Left lung (tissue), 10 donors: ENCODE data around the gene UBAC2. TPM values are rescaled to one million over a fixed set of nuclear protein-coding genes. Genes with fewer than 3 reads are reported as not detected.
"Not testable (repeated sequence)": the region's sequence is repeated elsewhere in the genome, so short reads cannot be mapped to it uniquely, and the experiment has no call there.

ENCODE experiments used
- ATAC-seq: fragments of 200-7000 bp; cut with Tn5 transposase; one replicate; pipeline ENCODE4 v1.9.1; 2020; ENCODE audit warnings: moderate library complexity
- DNase-seq, 4 donors: peaks; one replicate each; pipeline ENCODE4 v3.0.0-alpha.2; 2013 to 2020
- H3K27ac ChIP-seq, 2 donors: fragments of 200-600 bp; sonication (generic) in 1 of 2; one replicate each; pipeline versions ENCODE4 v1.5.0 to v1.8.0; 2020 to 2021
- H3K27me3 ChIP-seq, 2 donors: fragments of 200-600 bp; sonication (generic) in 1 of 2; one replicate each; pipeline versions ENCODE4 v1.5.0 to v1.8.0; 2020 to 2021
- H3K36me3 ChIP-seq, 2 donors: fragments of 200-600 bp; sonication (generic) in 1 of 2; one replicate each; pipeline versions ENCODE4 v1.5.0 to v1.8.0; 2020 to 2021
- H3K4me1 ChIP-seq, 2 donors: fragments of 200-600 bp; one replicate each; pipeline ENCODE4 v1.8.0; 2021
- H3K4me3 ChIP-seq, 2 donors: fragments of 200-600 bp; sonication (generic) in 1 of 2; one replicate each; pipeline versions ENCODE4 v1.5.0 to v1.8.0; 2020 to 2021; ENCODE audit warnings: mild to moderate bottlenecking in 1 of 2
- H3K9me3 ChIP-seq, 2 donors: fragments of 200-600 bp; sonication (generic) in 1 of 2; one replicate each; pipeline versions ENCODE4 v1.5.0 to v1.8.0; 2020 to 2021
- CTCF ChIP-seq, 2 donors: fragments of 200-600 bp; sonication (generic) in 1 of 2; IDR thresholded peaks; one replicate each; pipeline versions ENCODE4 v1.5.0 to v1.8.0; 2021; ENCODE audit warnings: antibody characterized with exemption in 2 of 2
- intact Hi-C, 2 donors: fragments of 100-400 bp; cut with DNase I; formaldehyde crosslinking; loops; one replicate each; pipeline versions ENCODE4 v1.11.2 to v1.14.2; 2022
- polyA plus RNA-seq, 6 donors: library from polyadenylated mRNA; unstranded; fragments of 120-200 nt; gene quantifications; one replicate each; pipeline ENCODE4 v1.2.1, GENCODE V29; 2013; ENCODE audit not compliant: insufficient read length in 6 of 6
- total RNA-seq, 2 donors: library from RNA; stranded (reverse); fragmentation: NEBNext Ultra II Directional; extraction: Animal tissue kit (Norgen Biotek cat#: 25700); gene quantifications; one replicate each; pipeline ENCODE4 v1.2.1, GENCODE V29; 2021
- donor health status: DM: no; HTN: yes; CAD: no.
- donor health status: DM: no; HTN: no; CAD: no.

Gene UBAC2
- total and polyA plus RNA-seq, 8 donors = 56.1 to 71.6 (median 66.4) TPM

DNA sequence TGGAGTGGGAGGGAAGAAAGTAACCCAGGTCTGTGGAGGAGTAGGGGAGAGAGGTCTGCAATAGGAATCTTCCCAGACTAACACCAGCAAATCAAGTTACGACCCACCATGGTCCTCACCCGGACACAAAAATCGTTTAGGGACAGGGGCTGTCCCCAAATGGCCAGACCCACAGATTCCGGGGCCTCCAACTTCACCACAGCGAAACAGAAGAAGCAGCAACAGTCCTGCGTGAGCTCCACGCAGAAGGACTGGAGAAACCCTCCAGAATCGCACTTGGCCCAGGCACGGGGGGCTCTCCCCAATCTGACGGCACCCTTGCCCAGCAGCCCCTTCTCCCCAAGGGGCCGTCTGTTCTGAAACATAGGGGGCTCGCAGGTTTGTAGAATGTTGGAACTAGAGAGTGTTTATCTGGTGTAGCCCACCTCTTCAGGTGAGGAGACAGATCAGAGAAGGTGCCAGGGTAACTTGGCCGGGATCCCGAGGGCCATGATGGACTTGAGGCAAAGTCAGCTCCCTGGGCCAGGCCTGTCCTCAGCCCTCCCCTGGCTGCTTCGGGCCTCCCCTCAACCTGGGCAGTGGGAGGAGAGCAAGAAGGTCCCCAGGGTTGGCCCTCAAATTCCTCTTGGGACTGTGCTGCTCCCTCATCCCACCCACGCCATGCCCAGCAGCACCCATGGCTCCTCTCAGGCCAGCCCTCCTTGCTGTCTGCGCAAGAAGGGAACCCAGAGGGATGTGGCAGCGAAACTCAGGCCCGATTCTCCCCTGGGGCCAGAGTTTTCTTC is 189.1 kb downstream of the UBAC2 start:
- no peak for TF ChIP-seq CTCF (IDR thresholded peaks at IDR 0.05)
- ATAC-seq = no peak

GRCh38 chr13:99390601-99391000 is 189.9 kb downstream of the UBAC2 start:
- intact Hi-C loops = no loop called here
- Histone ChIP-seq H3K27ac (no peak overlapping the region), H3K4me1 (no peaks in the 10 kb centered on the region), H3K9me3 (no peaks in the 10 kb centered on the region), H3K27me3 (no peaks in the 10 kb centered on the region), H3K36me3 (peaks cover 0 to 15% of the 10 kb centered on the region in 2 donors), H3K4me3 (no peak overlapping the region)
- ATAC-seq (no peak), DNase-seq (no peak)
- TF ChIP-seq CTCF (IDR thresholded peaks at IDR 0.05) = no peak

More for the DNA sequence above, 189.1 kb downstream of the UBAC2 start:
- Histone ChIP-seq H3K4me1 (no peaks in the 10 kb centered on the region), H3K9me3 (no peaks in the 10 kb centered on the region), H3K36me3 (peaks cover 0 to 22% of the 10 kb centered on the region in 2 donors), H3K27ac (no peak overlapping the region), H3K4me3 (no peak overlapping the region), H3K27me3 (no peaks in the 10 kb centered on the region)
- intact Hi-C loops = no loop called here
- DNase-seq = no peak

GRCh38 chr13:99391781-99392469 is 191.3 kb downstream of the UBAC2 start:
- H3K27me3 ChIP-seq = no peaks in the 10 kb centered on the region
- no peak for DNase-seq
- no peak for ATAC-seq
- peaks cover 0 to 2% of the 10 kb centered on the region in 2 donors for H3K36me3 ChIP-seq
- TF ChIP-seq CTCF (IDR thresholded peaks at IDR 0.05) = no peak
- H3K27ac ChIP-seq = no peak overlapping the region
- no peaks in the 10 kb centered on the region for H3K4me1 ChIP-seq
- intact Hi-C loops = no loop called here
- no peak overlapping the region for H3K4me3 ChIP-seq
- no peaks in the 10 kb centered on the region for H3K9me3 ChIP-seq

- no peak for ATAC-seq
- H3K4me3 ChIP-seq = no peak overlapping the region
- intact Hi-C loops = no loop called here
- no peak for DNase-seq
- H3K4me1 ChIP-seq = no peaks in the 10 kb centered on the region
- no peak for TF ChIP-seq CTCF (IDR thresholded peaks at IDR 0.05)
- H3K9me3 ChIP-seq = no peaks in the 10 kb centered on the region
- no peaks in the 10 kb centered on the region for H3K27me3 ChIP-seq
- no peaks in the 10 kb centered on the region for H3K36me3 ChIP-seq
- H3K27ac ChIP-seq = no peak overlapping the region
These were observed 191.9 kb downstream of the UBAC2 start for GRCh38 chr13:99392470-99393135.

GRCh38 chr13:99393391-99393790 is 192.7 kb downstream of the UBAC2 start:
- H3K4me1 ChIP-seq, H3K4me3 ChIP-seq, H3K9me3 ChIP-seq, intact Hi-C loops, H3K27me3 ChIP-seq, H3K27ac ChIP-seq, H3K36me3 ChIP-seq, DNase-seq, ATAC-seq: not testable (repeated sequence)
